Sciatic nerve (tissue), 2 donors: ENCODE measurements around the gene NYAP1. TPM values are rescaled to one million over a fixed set of nuclear protein-coding genes. Genes with fewer than 3 reads are reported as not detected.
A peak's percentile ranks its signal among the peaks of the same experiment; 100 is the strongest.
"Not testable (repeated sequence)": the region's sequence is repeated elsewhere in the genome, so short reads cannot be mapped to it uniquely, and the experiment has no call there.

Experiments used
- ATAC-seq: fragments of 200-7000 bp; cut with Tn5 transposase; one replicate; pipeline ENCODE4 v1.9.1; 2020; ENCODE audit warnings: mild to moderate bottlenecking, moderate library complexity
- DNase-seq: peaks from one replicate; pipeline ENCODE4 v3.0.0-alpha.2; 2020; ENCODE audit warnings: low spot score
- intact Hi-C: fragments of 100-400 bp; cut with DNase I; formaldehyde crosslinking; loops from one replicate; pipeline ENCODE4 v1.14.2; 2022
- total RNA-seq: library from RNA; stranded (reverse); fragmentation: NEBNext Ultra II Directional; extraction: Animal tissue kit (Norgen Biotek cat#: 25700); gene quantifications from one replicate; pipeline ENCODE4 v1.2.1, GENCODE V29; 2021
- donor health status: DM: no; HTN: no; CAD: no.
- donor health status: DM: no; HTN: no; CAD: no.

Gene NYAP1
- total RNA-seq, result 9.1 TPM

GRCh38 chr7:100483722-100484672 lies at the start of gene NYAP1:
NYAP1 (plus strand) TSS chr7:100483927; CDS start chr7:100485312, 1,385 bp downstream.
- intact Hi-C loops, result no loop called here
- ATAC-seq, result peak; percentile 76
- peak; percentile 84 for DNase-seq

- intact Hi-C loops, result no loop called here
- ATAC-seq, result no peak
- no peak for DNase-seq
These were observed 49.2 kb upstream of the NYAP1 start for GRCh38 chr7:100434297-100435144.

- intact Hi-C loops, result no loop called here
- no peak for ATAC-seq
- peak; percentile 71 for DNase-seq
These were observed 48.1 kb upstream of the NYAP1 start for GRCh38 chr7:100435401-100436304.

GRCh38 chr7:100437150-100438100 lies 46.3 kb upstream of the NYAP1 start:
- DNase-seq (peak; percentile 72), ATAC-seq (no peak)
- intact Hi-C loops, result no loop called here

GRCh38 chr7:100438172-100438571 lies 45.6 kb upstream of the NYAP1 start:
- intact Hi-C loops, result no loop called here
- ATAC-seq, result no peak

GRCh38 chr7:100438731-100439130 lies 45.0 kb upstream of the NYAP1 start:
- ATAC-seq, intact Hi-C loops: not testable (repeated sequence)
- DNase-seq, result peak; percentile 35

More at GRCh38 chr7:100438172-100438571, 45.6 kb upstream of the NYAP1 start:
- no peak for DNase-seq

GRCh38 chr7:100439244-100439643 lies 44.5 kb upstream of the NYAP1 start:
- intact Hi-C loops, ATAC-seq: not testable (repeated sequence)
- DNase-seq, result peak; percentile 35

- peak; percentile 53 for DNase-seq
- intact Hi-C loops, result no loop called here
- ATAC-seq, result no peak
These were observed 41.8 kb upstream of the NYAP1 start for GRCh38 chr7:100441641-100442535.

GRCh38 chr7:100443096-100443840 lies 40.5 kb upstream of the NYAP1 start:
- DNase-seq (peak; percentile 41), ATAC-seq (no peak)
- intact Hi-C loops, result no loop called here

- ATAC-seq (peak; percentile 69), DNase-seq (no peak)
- intact Hi-C loops, result no loop called here
These were observed 39.1 kb upstream of the NYAP1 start for GRCh38 chr7:100444311-100445278.

GRCh38 chr7:100446040-100446439 lies 37.7 kb upstream of the NYAP1 start:
- intact Hi-C loops, result no loop called here
- no peak for DNase-seq
- ATAC-seq, result no peak

GRCh38 chr7:100447363-100447762 lies 36.4 kb upstream of the NYAP1 start:
- DNase-seq, intact Hi-C loops, ATAC-seq: not testable (repeated sequence)

- DNase-seq (no peak), ATAC-seq (no peak)
- intact Hi-C loops, result no loop called here
These were observed 34.4 kb upstream of the NYAP1 start for GRCh38 chr7:100449190-100449795.

GRCh38 chr7:100452513-100452912 lies 31.2 kb upstream of the NYAP1 start:
- intact Hi-C loops, result no loop called here
- no peak for DNase-seq
- no peak for ATAC-seq
